Central memory CD8-positive, alpha-beta T cell (primary cell): ENCODE measurements around the gene ANKH.

Source experiments
- ATAC-seq: fragments of 150-1000 bp; cut with Tn5 transposase; replicated peaks from 2 replicates; pipeline ENCODE4 v1.10.0; 2022; ENCODE audit warnings: mild to moderate bottlenecking, moderate FRiP score, moderate number of reproducible peaks; ENCODE audit not compliant: poor library complexity, severe bottlenecking; ENCODE audit errors: extremely low read depth
- DNase-seq, 2 donors: peaks; one replicate each; pipeline ENCODE4 v3.0.0; 2021; ENCODE audit warnings: low spot score in 2 of 2
- H3K27ac Mint-ChIP-seq: one replicate; pipeline ENCODE4 v1.8.0; 2022; ENCODE audit warnings: low read depth, mild to moderate bottlenecking, moderate library complexity, mixed read lengths
- H3K27me3 Mint-ChIP-seq: one replicate; pipeline ENCODE4 v1.8.0; 2022; ENCODE audit warnings: mixed read lengths
- H3K36me3 Mint-ChIP-seq: one replicate; pipeline ENCODE4 v1.8.0; 2022; ENCODE audit warnings: mild to moderate bottlenecking, moderate library complexity, mixed read lengths; ENCODE audit not compliant: insufficient read depth
- H3K4me1 Mint-ChIP-seq: one replicate; pipeline ENCODE4 v1.8.0; 2022; ENCODE audit warnings: mixed read lengths
- H3K4me3 Mint-ChIP-seq: one replicate; pipeline ENCODE4 v1.8.0; 2022; ENCODE audit warnings: mild to moderate bottlenecking, moderate library complexity, mixed read lengths
- H3K9me3 Mint-ChIP-seq: one replicate; pipeline ENCODE4 v1.8.0; 2022; ENCODE audit warnings: mixed read lengths

ANKH gene

DNA sequence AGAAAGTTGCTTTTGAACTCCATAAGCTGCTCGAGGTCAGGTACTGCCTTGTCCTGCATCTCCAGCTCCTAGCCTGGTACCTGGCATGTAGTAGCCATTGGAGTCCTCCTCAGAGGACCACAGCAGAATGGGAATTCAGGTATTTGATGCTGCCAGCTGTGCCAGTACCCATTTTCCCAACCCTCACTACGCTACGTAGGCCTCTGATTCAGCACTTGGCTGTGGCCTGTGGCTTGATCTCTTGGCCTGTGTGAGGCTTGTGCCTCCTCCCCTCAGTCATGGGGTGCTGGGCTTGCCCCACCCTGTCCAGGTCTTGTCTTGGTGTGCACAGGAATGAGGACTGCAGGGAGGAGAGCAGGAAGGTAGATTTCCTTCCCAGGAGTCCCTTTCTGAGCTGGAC is 195.3 kb downstream of the ANKH start:
- peaks cover 70% of the 10 kb centered on the region for H3K4me1 Mint-ChIP-seq
- no peaks in the 10 kb centered on the region for H3K27me3 Mint-ChIP-seq
- H3K4me3 Mint-ChIP-seq: peak overlapping the region; percentile 76
- H3K9me3 Mint-ChIP-seq: no peaks in the 10 kb centered on the region
- ATAC-seq: peak; percentile 57
- DNase-seq: no peak
- H3K27ac Mint-ChIP-seq: peak overlapping the region; percentile 95
- H3K36me3 Mint-ChIP-seq: peaks cover 44% of the 10 kb centered on the region

DNA sequence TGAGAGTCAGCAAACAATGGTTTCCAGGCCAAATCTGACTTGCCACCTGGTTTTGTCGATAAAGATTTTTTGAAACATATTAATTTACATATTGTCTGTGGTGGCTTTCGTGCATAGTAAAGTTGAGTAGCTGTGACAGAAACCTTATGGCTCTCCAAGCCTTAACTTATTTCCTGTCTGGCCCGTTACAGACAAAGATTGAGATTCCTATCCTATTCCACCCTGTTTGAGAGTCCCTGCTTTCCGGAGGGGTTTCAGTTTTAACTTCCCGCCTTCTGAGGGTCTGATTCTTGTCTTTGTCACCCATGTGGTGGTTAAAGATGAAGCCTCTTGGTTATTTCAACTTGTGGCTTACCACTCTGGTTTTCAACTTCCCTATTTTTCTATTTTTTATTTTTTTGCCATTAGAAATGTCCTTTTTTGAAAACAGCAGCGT is 195.7 kb downstream of the ANKH start:
- no peak for DNase-seq
- ATAC-seq: peak; percentile 51
- H3K9me3 Mint-ChIP-seq: no peaks in the 10 kb centered on the region
- H3K4me1 Mint-ChIP-seq: peaks cover 74% of the 10 kb centered on the region
- peak overlapping the region; percentile 76 for H3K4me3 Mint-ChIP-seq
- H3K27ac Mint-ChIP-seq: peak overlapping the region; percentile 95
- H3K36me3 Mint-ChIP-seq: peaks cover 45% of the 10 kb centered on the region
- no peaks in the 10 kb centered on the region for H3K27me3 Mint-ChIP-seq

DNA sequence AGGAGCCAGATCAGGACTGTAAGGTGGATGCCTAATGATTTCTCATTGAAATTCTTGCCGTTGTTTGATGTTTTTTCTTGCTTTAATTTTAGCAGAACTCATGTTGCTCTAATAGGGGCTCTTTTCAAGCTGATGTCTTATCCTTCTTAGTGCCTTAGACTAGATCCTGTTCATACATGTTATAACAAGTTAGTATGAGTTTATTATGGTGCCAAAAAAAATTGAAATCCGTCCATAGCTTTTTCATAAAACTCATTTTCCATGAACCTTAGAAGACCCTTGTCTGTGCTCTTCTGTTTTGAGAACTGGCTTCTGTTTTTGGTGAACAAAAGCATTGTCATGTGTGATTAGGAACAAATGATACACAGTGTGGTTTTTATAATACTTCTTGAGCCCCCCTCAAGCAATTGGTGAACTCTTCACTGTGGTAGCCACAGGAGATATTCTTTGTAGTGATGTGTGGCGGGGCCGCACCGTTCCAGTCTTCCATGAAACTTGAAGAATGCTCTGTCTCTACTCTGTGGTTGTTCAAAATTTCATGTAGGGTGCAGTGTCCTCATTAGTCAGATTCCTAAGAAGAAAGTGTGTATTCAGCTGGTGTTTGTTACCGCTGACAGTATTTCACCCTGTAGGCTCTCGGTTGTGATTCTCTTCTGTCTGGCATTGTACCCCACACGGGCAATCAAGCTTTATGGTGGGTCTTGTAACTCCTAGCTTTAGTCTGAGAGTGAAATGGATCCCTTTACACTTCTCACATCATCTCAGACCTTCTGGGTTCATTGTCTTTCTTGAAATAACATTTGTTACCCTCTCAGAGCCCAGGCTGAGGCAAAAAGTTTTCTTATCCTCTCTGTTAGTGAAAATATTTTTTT is 196.4 kb downstream of the ANKH start:
- DNase-seq (no peak), ATAC-seq (no peak)
- H3K9me3 Mint-ChIP-seq: no peaks in the 10 kb centered on the region
- peaks cover 80% of the 10 kb centered on the region for H3K4me1 Mint-ChIP-seq
- H3K4me3 Mint-ChIP-seq: peak overlapping the region; percentile 76
- H3K27ac Mint-ChIP-seq: peak overlapping the region; percentile 95
- peaks cover 40% of the 10 kb centered on the region for H3K36me3 Mint-ChIP-seq
- no peaks in the 10 kb centered on the region for H3K27me3 Mint-ChIP-seq

DNA sequence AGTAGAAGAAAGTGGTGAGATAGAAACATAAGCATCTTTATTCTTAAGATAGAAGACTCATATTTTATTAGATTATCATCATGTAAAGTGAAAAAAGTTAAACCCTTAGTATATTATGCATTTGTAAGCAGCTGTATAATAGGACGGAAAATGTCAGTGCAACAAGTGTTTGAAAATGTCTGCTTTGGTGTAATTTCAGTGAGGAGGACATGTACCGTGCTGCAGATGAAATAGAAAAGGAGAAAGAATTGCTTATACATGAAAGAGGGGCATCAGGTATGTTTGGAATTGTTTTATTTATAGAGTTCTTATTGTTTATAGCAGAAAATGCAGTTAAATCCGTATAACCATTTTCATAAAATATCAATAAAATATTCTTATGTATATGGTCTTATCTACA is 198.1 kb downstream of the ANKH start:
- H3K4me1 Mint-ChIP-seq: peaks cover 81% of the 10 kb centered on the region
- DNase-seq (no peak), ATAC-seq (no peak)
- H3K9me3 Mint-ChIP-seq: no peaks in the 10 kb centered on the region
- H3K36me3 Mint-ChIP-seq: peaks cover 35% of the 10 kb centered on the region
- peak overlapping the region; percentile 93 for H3K27ac Mint-ChIP-seq
- H3K27me3 Mint-ChIP-seq: no peaks in the 10 kb centered on the region
- H3K4me3 Mint-ChIP-seq: peak overlapping the region; percentile 75

DNA sequence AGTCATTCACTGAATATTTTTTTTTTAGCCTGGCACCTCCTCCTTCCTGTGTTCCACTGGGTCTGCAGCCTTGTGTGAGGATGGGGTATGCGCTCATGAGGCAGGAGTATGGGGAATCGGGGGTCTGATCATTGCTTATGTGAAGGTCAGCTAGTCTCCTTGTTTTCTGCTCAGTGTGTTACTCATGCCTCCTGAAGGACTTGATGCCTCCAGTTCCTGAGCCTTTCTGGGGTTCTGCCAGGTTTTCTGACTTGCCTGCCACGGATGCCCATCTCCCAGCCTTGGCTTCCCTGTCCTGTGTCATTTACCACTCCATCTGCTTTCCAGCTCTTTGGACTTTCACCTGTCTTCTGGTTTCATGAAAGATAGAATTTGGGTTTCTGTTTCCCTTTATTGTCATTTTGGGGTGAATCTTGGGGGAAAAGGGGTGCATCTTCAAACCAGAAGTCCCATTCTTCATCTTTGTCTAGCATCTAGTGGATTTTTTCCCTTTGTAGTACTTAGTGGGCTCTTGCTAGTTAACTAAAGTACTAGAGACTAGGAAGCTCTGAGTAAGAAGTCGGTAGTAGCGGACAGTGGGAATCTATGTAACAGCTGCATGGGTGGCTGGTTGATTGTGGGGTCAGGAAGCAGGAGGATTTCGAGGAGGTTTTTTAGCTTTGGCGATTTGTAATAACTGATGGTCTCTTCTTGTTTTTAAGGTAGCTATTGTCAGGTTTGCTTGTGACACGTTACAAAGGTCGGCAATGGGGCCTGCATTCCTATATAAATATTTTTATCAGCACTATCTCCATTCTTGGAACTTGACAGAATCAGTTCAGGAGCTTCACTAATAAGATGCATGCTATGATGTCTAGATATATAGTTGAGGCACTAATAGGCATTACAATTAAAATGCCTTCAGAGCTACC is 198.8 kb downstream of the ANKH start:
- Mint-ChIP-seq H3K4me1 (peaks cover 81% of the 10 kb centered on the region), H3K27ac (peak overlapping the region; percentile 93), H3K9me3 (no peaks in the 10 kb centered on the region), H3K4me3 (peak overlapping the region; percentile 75), H3K36me3 (peaks cover 36% of the 10 kb centered on the region), H3K27me3 (no peaks in the 10 kb centered on the region)
- ATAC-seq (no peak), DNase-seq (no peak)

DNA sequence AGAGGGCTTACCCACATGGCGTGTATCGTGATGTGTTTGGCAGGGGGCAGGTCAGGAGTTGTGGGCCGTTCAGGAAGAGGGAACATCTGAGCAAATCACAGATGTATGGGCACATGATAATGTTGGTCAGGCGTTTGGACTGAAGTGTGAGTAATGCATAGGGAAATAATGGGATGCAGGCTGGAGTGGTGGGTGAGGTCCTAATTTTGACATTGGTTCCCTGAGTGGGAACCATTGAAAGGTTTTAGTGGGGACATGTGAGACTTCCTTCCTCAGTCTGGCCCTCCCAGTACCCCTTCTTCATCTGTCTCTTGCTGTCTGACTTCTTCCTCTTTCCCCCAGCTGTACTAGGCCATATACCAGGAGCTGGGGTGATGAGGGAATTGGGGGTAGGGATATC is 199.5 kb downstream of the ANKH start:
- peaks cover 38% of the 10 kb centered on the region for H3K36me3 Mint-ChIP-seq
- peaks cover 79% of the 10 kb centered on the region for H3K4me1 Mint-ChIP-seq
- H3K9me3 Mint-ChIP-seq: no peaks in the 10 kb centered on the region
- ATAC-seq: no peak
- peak overlapping the region; percentile 75 for H3K4me3 Mint-ChIP-seq
- H3K27ac Mint-ChIP-seq: peak overlapping the region; percentile 93
- no peaks in the 10 kb centered on the region for H3K27me3 Mint-ChIP-seq
- DNase-seq: no peak

DNA sequence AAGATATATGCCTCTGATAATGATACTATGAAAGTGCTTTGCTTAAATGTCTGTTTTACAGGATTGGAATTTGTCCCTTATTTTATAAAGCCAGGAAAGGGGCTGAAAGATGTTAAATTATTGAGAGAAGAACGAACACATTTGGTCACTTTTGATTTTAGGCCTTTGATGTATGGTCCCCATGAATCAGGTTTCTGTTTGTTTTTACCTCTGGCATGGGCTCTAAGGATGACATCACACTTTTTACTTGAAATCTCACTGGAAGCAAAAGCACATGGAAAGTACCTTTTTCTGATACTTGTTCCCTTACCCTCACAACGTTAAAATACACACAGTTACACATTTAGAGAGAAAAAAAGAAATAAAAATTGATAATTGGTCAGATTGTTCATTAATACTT is 200.2 kb downstream of the ANKH start:
- H3K36me3 Mint-ChIP-seq: peaks cover 37% of the 10 kb centered on the region
- H3K9me3 Mint-ChIP-seq: no peaks in the 10 kb centered on the region
- H3K4me1 Mint-ChIP-seq: peaks cover 82% of the 10 kb centered on the region
- DNase-seq (no peak), ATAC-seq (no peak)
- peak overlapping the region; percentile 93 for H3K27ac Mint-ChIP-seq
- peak overlapping the region; percentile 75 for H3K4me3 Mint-ChIP-seq
- H3K27me3 Mint-ChIP-seq: no peaks in the 10 kb centered on the region

DNA sequence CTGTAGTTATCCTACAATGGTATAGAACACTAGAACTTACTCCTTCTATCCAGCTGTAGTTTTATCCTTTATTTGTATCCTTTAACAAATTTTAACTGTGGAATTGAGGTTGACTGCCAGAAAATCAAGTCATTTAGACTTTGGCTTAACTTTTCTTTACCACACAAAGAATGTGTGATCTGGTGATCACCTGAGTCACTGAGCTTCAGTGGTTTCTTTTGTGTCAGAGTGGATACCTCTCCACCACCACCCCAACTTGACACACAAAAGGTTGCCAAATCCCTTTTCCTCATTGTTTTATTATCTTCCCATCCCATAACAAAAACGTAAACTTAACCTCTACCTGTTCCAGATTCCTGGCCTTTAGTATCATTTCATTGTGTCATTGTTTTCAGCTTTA is 201.6 kb downstream of the ANKH start:
- peak overlapping the region; percentile 67 for H3K4me3 Mint-ChIP-seq
- H3K27ac Mint-ChIP-seq: peak overlapping the region; percentile 67
- DNase-seq: no peak
- no peaks in the 10 kb centered on the region for H3K9me3 Mint-ChIP-seq
- peaks cover 82% of the 10 kb centered on the region for H3K4me1 Mint-ChIP-seq
- no peak for ATAC-seq
- no peaks in the 10 kb centered on the region for H3K27me3 Mint-ChIP-seq
- peaks cover 37% of the 10 kb centered on the region for H3K36me3 Mint-ChIP-seq

DNA sequence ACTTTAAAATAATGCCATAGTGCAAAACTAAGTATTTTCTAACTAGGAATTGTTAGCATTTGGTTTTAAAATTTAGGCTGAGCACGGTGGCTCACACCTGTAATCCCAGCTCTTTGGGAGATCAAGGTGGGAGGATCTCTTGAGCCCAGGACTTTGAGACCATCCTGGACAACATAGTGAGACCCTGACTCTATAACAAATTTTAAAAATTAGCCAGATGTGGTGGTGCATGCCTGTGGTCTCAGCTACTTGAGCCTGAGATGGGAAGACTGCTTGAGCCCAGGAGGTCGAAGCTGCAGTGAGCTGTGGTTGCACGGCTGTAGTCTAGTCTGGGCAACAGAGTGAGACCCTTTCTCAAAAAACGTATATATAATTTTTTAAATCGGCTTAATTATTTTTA is 202.2 kb downstream of the ANKH start:
- Mint-ChIP-seq H3K4me1 (peaks cover 81% of the 10 kb centered on the region), H3K36me3 (peaks cover 36% of the 10 kb centered on the region), H3K9me3 (no peaks in the 10 kb centered on the region), H3K4me3 (peak overlapping the region; percentile 96), H3K27me3 (no peaks in the 10 kb centered on the region), H3K27ac (peak overlapping the region; percentile 97)
- DNase-seq: no peak
- no peak for ATAC-seq

DNA sequence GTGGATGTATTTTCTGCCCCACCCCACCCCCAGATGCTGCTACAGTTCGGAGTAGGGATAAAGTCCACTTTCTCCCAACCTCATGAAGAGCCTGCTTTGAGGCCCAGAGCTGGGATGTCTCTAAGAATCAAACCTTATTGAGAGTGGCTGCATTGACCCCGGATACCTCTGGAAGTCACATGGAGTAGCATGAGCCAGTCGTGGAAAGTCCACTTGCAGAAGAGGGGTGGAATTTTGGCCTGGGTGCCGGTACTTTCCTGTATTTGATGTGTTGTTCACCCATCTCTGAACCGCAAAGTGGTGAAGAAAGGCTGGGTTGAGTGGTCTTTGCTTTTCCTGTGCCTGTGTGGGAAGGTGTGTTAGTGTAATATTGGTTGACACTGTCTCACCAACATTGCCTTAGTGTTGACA is 203.4 kb downstream of the ANKH start:
- Mint-ChIP-seq H3K36me3 (peaks cover 33% of the 10 kb centered on the region), H3K9me3 (no peaks in the 10 kb centered on the region), H3K27me3 (no peaks in the 10 kb centered on the region), H3K27ac (peak overlapping the region; percentile 97), H3K4me3 (peak overlapping the region; percentile 96), H3K4me1 (peaks cover 80% of the 10 kb centered on the region)
- ATAC-seq: peak; percentile 50
- peak in 1 of 2 donors; percentile 57 for DNase-seq

DNA sequence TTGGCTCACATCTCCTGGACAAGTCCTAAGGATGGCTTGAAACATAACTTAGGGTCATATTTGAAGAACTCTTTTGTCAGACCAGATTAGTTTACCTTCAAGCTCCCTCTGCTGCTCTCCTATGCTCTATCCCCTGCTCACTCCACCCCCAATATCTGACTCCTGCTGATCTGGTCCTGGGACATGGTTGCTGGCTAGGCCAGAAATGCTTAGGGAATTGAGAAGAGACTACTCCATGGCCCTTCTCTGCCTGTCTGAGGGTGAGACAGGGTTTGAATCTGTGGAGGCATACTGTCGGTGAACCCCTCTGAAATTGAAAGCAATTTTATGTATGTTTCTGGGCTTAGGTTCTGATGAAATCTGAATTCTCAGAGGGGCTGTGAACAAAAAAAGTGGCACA is 203.8 kb downstream of the ANKH start:
- H3K4me3 Mint-ChIP-seq: peak overlapping the region; percentile 96
- no peaks in the 10 kb centered on the region for H3K27me3 Mint-ChIP-seq
- no peaks in the 10 kb centered on the region for H3K9me3 Mint-ChIP-seq
- no peak for DNase-seq
- H3K27ac Mint-ChIP-seq: peak overlapping the region; percentile 97
- ATAC-seq: no peak
- H3K4me1 Mint-ChIP-seq: peaks cover 76% of the 10 kb centered on the region
- peaks cover 33% of the 10 kb centered on the region for H3K36me3 Mint-ChIP-seq

DNA sequence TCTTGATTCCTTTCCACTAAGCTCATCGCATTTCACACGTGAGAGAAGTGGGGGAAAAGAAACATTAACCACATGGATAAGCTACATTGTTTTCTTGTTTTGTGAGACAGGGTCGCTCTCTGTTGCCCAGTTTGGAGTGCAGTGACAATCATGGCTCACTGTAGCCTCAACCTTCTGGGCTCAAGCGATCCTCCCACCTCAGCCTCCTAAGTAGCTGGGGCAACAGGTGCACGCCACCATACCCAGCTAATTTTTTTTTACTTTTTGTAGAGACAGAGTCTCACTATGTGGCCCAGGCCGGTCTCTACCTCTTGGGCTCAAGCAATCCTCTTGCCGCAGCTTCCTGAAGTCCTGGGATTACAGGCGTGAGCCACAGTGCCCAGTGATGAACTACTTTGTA is 204.3 kb downstream of the ANKH start:
- ATAC-seq (no peak), DNase-seq (no peak)
- Mint-ChIP-seq H3K27ac (peak overlapping the region; percentile 97), H3K4me1 (peaks cover 75% of the 10 kb centered on the region), H3K27me3 (no peaks in the 10 kb centered on the region), H3K36me3 (peaks cover 33% of the 10 kb centered on the region), H3K4me3 (peak overlapping the region; percentile 96), H3K9me3 (no peaks in the 10 kb centered on the region)
